SW480 (cell line): ENCODE measurements around the gene DGKB.

Source experiments
- DNase-seq: peaks from one replicate; pipeline ENCODE4 v3.0.0-alpha.2; 2016; ENCODE audit warnings: low spot score

Gene DGKB

DNA sequence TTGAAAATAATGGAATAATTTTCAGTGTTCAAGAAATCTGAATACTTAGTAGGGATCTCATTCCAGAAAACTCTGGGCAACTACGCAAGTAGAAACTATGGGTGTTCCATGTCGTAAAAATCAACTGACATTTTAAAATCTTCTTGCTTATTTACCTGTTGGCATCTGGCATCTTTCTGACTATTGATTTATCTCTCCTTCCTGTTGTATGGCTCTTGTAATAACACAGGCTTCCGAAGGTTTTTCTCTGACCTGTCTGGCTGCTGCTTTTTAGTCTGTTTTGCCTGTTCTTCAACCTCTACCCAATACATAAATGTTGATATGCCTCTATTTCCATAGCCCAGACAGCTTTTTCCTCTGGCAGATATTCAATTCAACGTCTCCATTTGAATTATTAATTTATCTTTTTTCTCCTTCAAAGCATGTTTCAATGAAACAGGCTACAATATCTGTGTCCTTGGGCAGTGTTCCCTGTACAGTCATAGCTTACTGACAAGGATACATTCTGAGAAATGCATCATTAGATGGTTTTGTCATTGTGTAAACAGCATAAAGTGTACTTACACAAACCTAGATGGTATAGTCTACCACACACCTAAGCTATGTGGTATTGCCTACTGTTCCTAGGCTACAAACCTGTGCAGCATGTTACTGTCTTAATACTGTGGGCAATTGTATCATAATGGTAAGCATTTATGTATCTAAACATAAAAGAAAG is 807.2 kb downstream of the DGKB start:
- DNase-seq = no peak
